SJSA1 (cell line): Measurements from ENCODE around the gene MTG1. TPM values are rescaled to one million over a fixed set of nuclear protein-coding genes. Genes with fewer than 3 reads are reported as not detected.
"Not testable (repeated sequence)": the region's sequence is repeated elsewhere in the genome, so short reads cannot be mapped to it uniquely, and the experiment has no call there.

Experiments
- DNase-seq, 2 experiments: peaks; one replicate each; pipeline ENCODE4 v3.0.0-alpha.2; 2015 to 2020; ENCODE audit warnings: low spot score in 2 of 2, low read depth in 1 of 2
- H3K27ac ChIP-seq: fragments of 250-450 bp; sonication (Bioruptor Pico); 2 replicates; pipeline ENCODE4 v1.5.1; 2020; ENCODE audit warnings: mild to moderate bottlenecking, moderate library complexity
- H3K27me3 ChIP-seq: fragments of 250-450 bp; sonication (Bioruptor Pico); replicated peaks from 2 replicates; pipeline ENCODE4 v1.5.1; 2020; ENCODE audit warnings: mild to moderate bottlenecking, moderate library complexity
- H3K36me3 ChIP-seq: fragments of 250-450 bp; sonication (Bioruptor Pico); 2 replicates; pipeline ENCODE4 v1.5.1; 2020; ENCODE audit warnings: mild to moderate bottlenecking
- H3K4me1 ChIP-seq: fragments of 250-450 bp; sonication (Bioruptor Pico); replicated peaks from 2 replicates; pipeline ENCODE4 v1.6.1; 2021; ENCODE audit warnings: mild to moderate bottlenecking
- H3K4me3 ChIP-seq: fragments of 250-450 bp; sonication (Bioruptor Pico); 2 replicates; pipeline ENCODE4 v1.5.1; 2020; ENCODE audit warnings: mild to moderate bottlenecking
- H3K9me3 ChIP-seq: fragments of 250-450 bp; sonication (Bioruptor Pico); replicated peaks from 2 replicates; pipeline ENCODE4 v1.5.1; 2020; ENCODE audit warnings: mild to moderate bottlenecking
- total RNA-seq: library from RNA; depleted of rRNA; stranded (reverse); fragments of >200 nt; shearing (Covaris generic); gene quantifications from 2 replicates; pipeline ENCODE4 v1.2.3, GENCODE V29; 2014; rRNA removed

The MTG1 gene
- total RNA-seq, 1 experiment from 2014 or later = 36.8 TPM

DNA sequence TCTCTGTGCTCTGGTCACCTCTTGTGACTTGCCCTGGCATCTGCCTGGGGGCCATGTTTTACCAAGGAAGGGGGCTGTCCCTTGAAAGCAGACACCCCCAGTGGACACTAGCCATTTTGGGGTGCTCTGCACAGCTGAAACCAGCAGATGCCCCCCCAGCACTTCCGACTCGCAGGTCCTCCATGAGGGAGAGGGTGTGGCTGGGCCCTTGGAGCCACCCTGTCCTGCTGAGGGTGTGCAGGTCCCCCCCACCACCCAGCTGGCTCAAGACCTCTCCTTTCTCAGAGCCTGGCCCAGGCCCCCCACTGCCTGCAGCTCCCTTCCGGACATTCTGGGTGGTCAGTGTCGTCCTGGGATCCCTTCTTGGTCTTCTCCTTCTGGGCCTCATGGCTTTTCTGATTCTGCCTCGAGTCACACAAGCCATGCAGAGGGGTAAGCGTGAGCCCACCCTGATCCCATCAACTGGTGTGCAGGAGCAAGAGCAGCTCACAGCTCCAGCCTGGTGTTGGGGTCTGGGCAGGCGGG lies 72.1 kb downstream of the MTG1 start:
- Histone ChIP-seq H3K4me1 (no peaks in the 10 kb centered on the region), H3K27ac (no peak overlapping the region), H3K36me3 (no peaks in the 10 kb centered on the region), H3K27me3 (no peaks in the 10 kb centered on the region), H3K4me3 (no peak overlapping the region), H3K9me3 (no peaks in the 10 kb centered on the region; the same call in none of the 2 replicates)
- DNase-seq = no peak

DNA sequence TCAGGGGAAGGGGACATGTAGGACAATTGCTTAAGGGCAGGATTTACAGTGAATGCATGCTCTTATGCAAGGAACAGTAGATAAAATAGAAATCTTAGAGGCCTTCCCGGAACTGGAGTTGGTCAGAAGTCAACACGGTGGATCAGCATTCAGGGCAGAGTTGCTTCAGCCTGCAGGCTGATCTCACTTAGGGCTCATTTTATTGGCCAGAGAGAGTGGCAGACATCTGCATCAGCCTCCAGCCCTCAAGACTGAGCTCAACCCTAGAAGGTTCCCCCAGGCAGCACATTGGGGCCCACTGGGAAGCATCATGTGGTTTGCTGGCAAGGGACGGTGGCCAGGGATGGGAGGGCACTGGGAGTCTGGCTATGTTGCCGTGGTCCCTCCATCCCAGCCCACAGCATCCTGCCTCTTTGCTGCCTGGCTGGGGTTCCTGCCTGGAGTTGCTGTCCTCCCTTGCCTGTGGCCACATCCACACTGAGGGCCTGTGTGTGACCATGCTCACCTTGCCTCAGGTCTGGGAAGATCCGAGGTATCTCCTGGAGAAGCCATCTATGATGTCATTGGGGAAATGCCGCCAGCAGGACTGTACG lies 72.8 kb downstream of the MTG1 start:
- no peaks in the 10 kb centered on the region for H3K36me3 ChIP-seq
- H3K4me3 ChIP-seq = no peak overlapping the region
- no peaks in the 10 kb centered on the region; the same call in 1 of the 2 replicates for H3K9me3 ChIP-seq
- no peaks in the 10 kb centered on the region for H3K27me3 ChIP-seq
- DNase-seq = no peak
- no peak overlapping the region for H3K27ac ChIP-seq
- H3K4me1 ChIP-seq = no peaks in the 10 kb centered on the region

DNA sequence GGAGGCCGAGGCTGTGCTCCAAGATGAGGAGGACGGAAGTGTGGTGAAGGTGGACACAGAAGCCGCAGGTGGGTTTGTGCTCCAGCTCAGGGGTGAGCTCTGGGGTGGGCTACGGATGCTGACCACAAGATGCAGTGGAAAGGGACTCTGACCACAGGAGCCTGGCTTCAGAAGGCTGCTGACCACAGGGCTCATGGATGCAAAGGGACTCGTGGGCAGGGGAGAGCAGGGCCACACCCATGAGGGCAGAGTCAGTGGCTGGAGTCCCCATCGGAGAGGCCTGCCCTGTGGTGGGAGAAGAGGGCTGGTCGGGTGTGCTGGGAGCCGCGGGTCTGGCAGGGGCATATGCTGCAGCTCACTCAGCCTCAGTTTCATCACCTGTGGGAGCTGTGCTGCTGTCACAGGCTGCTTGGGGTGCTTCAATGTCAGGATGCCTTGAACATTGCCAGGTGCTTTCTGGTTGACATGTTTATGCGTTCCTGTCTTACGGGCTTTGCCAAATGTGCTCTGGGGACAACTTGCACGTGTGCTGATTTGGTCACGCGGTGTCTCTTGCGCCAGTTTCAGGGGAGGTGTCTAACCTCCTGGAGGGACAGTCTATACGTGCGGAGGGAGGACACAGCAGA lies 73.4 kb downstream of the MTG1 start:
- Histone ChIP-seq H3K9me3 (no peaks in the 10 kb centered on the region; the same call in 1 of the 2 replicates), H3K4me1 (no peaks in the 10 kb centered on the region), H3K36me3 (no peaks in the 10 kb centered on the region)

DNA sequence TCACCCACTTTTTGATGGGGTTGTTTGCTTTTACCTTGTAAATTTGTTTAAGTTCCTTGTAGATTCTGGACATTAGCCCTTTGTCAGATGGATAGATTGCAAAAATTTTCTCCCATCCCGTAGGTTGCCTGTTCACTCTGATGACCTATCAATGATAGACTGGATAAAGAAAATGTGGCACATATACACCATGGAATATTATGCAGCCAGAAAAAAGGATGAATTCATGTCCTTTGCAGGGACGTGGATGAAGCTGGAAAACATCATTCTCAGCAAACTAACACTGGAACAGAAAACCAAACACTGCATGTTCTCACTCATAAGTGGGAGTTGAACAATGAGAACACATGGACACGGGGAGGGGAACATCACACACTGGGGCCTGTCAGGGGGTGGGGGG lies 75.2 kb downstream of the MTG1 start:
- not testable (repeated sequence) for H3K27me3 ChIP-seq, H3K36me3 ChIP-seq, H3K27ac ChIP-seq, H3K4me3 ChIP-seq, DNase-seq, H3K9me3 ChIP-seq, H3K4me1 ChIP-seq

More for the DNA sequence above, 73.4 kb downstream of the MTG1 start:
- no peak for DNase-seq
- H3K27me3 ChIP-seq = no peaks in the 10 kb centered on the region
- H3K27ac ChIP-seq = no peak overlapping the region
- H3K4me3 ChIP-seq = no peak overlapping the region

DNA sequence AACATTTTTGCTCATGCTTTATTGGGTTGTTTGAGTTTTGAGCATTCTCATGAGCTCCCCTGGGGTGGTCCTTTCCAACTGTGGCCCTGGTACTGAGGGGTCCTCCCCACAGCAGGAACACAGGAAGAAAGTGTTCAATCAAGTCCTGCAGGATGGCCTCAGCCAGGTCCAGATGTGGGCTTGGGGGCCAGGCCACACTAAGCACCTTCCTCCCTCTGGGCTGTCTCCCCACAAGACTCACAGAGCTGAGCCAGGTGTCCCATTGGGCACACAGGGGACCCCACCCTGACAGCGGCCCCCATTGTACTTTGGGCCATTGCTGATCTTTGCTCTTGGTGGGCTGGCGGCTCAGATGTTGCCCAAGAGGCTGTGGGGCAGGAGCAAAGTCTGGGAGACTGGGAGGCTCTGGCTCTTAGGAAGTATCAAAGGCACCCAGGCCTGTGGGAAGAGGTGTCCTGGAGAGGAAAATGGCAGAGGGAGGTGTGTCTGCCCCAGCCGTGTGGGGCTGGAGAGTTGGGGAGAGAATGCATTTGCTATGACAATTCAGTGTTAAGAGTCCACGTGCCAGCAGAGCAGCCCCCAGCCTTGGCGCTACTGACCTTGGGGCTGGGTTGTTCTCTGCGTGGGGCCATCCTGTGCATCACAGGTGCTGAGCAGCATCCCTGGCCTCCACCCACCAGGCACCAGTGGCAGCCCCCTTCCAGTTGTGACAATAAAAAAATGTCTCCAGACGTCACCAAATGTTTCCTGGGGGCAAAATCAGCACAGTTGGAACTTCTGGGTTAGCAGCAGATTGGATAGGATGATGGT lies 77.5 kb downstream of the MTG1 start:
- H3K4me3 ChIP-seq = no peak overlapping the region
- H3K27me3 ChIP-seq = no peaks in the 10 kb centered on the region
- H3K27ac ChIP-seq = no peak overlapping the region
- H3K9me3 ChIP-seq = no peaks in the 10 kb centered on the region
- no peak for DNase-seq
- no peaks in the 10 kb centered on the region for H3K36me3 ChIP-seq
- H3K4me1 ChIP-seq = no peaks in the 10 kb centered on the region

Other genes starting within 250 kb of the MTG1 start
- gene KNDC1, start 233.9 kb upstream of the MTG1 start, total RNA-seq = 0.11 TPM in 1 of 2 replicates, not detected in the other
- gene UTF1, start 163.9 kb upstream of the MTG1 start, total RNA-seq = not detected in 2 replicates
- gene VENTX, start 156.3 kb upstream of the MTG1 start, total RNA-seq = not detected in 2 replicates
- gene ADAM8, start 117.3 kb upstream of the MTG1 start, total RNA-seq = 0.03 TPM in 1 of 2 replicates, not detected in the other
- gene TUBGCP2, start 85.3 kb upstream of the MTG1 start, total RNA-seq = 49.7 and 74.3 TPM in 2 replicates
- gene ZNF511, start 85.2 kb upstream of the MTG1 start, total RNA-seq = 22.7 and 37.9 TPM in 2 replicates
- gene CALY, start 57.3 kb upstream of the MTG1 start, total RNA-seq = not detected in 2 replicates
- gene PRAP1, start 46.8 kb upstream of the MTG1 start, total RNA-seq = not detected in 2 replicates
- 2.5 and 6.2 TPM in 2 replicates for gene FUOM, start 36.1 kb upstream of the MTG1 start, total RNA-seq
- gene ECHS1, start 20.8 kb upstream of the MTG1 start, total RNA-seq = 106 and 145 TPM in 2 replicates
- gene PAOX, start 14.9 kb upstream of the MTG1 start, total RNA-seq = 8.7 and 9.9 TPM in 2 replicates
- gene SPRN, start 30.5 kb downstream of the MTG1 start, total RNA-seq = not detected in 2 replicates
- 0.09 and 0.18 TPM in 2 replicates for gene SCART1, start 59.8 kb downstream of the MTG1 start, total RNA-seq
- gene CYP2E1, start 133.2 kb downstream of the MTG1 start, total RNA-seq = 0.37 TPM in 1 of 2 replicates, not detected in the other
- not detected in 2 replicates for gene SYCE1, start 171.4 kb downstream of the MTG1 start, total RNA-seq
- gene FRG2B, start 232.6 kb downstream of the MTG1 start, total RNA-seq = not detected in 2 replicates